8988T (cell line): Measurements from ENCODE around the gene ZIC4.

Experiments used
- DNase-seq: peaks from one replicate; pipeline ENCODE4 v3.0.0; 2011

The ZIC4 gene

DNA sequence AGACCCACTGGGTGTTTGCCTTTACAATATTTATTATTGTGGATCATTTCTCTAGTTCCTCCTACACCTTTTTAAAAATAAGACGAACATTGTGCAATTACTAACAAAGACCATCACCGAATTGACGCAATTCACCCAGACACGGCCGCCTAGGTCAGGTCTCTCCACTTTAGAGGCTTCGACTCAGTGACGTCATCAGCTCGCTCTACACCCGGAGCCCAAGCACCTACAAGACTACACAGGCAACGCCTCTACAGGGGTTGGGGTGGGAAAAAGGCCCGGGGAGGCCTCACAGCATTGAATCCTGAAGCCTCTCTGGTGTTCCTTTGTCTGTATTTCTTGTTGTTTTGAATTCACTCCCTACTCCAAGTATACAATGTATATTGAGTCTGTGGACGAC is 16.6 kb downstream of the ZIC4 start:
- no peak for DNase-seq

DNA sequence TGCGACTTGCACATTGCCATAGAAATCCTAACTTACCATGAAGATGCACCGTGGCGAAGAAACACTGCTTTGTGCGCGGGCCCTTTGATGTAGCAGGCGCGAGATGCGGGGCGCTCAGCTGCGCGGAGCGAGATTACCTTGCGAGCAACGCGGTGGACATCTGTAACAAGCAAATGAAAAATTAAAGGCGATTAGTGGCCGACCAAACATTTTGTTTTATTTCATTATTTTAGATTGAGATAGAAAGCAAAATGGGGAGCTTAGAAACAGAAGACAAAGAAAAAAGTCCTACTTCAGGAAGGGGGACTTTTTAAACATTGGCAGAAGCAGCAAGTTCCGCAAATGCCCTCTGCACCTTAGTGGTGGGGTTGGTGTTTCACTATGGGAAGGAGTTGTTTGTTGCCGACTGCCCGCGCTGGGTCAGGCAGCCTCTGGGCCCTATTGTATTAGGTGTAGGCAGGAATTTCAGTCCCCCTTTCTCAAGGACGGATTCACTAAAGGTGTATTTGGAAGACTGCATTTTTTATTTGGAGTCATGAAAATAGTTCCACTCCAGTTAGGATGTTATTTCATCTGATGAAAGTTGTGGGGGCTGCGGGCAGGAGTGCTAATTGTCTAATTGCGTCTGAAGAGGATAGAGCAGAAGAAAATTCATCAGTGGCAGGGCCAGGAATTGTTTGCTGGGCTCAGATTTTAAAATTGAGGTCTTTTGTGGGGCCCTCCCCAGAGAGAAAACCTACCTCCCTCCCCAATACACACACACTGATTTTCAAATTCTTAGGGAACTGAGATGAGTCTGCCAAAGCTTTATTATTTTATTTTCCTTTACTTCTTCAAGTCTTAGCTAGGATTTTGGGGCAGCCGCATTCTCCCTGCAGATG is 17.4 kb downstream of the ZIC4 start:
- DNase-seq, result no peak

DNA sequence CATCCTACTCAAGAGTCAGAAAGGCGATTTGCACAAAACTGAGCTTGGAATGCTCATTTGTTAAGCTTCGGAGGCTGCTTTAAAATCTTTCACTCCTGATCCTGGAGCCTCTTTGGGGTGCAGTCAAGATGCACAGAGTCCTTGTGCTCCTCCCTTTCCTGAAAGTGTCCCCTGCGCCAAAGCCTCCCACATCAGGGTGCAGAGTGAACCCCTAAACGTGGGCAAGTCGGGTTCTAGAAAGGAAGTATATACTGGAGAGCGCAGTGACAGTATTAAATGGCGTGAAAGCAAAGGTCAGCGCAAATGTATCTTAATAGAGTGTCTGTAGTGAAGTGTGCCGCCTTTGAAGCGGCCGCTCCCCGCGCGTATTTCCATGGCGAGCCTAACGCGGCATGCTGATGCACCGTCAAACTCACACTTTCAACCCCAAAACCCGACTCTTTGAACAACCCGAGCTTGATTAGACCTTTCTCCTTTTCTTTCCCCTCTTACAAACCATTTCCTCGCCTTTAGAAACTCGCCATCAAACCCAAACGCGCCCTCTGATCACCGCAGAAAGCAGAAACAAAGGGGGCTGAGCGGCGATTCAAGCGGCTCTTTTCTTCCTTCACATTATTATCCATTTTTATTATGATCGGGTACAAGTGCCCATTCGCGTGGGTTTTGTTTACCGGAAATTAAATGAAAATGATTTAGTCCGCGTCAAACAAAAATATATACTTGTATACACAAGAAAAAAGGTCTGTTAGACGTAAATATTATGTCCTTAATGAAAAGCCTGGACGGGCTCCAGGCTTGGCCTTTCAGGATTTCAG is 18.3 kb downstream of the ZIC4 start:
- no peak for DNase-seq

DNA sequence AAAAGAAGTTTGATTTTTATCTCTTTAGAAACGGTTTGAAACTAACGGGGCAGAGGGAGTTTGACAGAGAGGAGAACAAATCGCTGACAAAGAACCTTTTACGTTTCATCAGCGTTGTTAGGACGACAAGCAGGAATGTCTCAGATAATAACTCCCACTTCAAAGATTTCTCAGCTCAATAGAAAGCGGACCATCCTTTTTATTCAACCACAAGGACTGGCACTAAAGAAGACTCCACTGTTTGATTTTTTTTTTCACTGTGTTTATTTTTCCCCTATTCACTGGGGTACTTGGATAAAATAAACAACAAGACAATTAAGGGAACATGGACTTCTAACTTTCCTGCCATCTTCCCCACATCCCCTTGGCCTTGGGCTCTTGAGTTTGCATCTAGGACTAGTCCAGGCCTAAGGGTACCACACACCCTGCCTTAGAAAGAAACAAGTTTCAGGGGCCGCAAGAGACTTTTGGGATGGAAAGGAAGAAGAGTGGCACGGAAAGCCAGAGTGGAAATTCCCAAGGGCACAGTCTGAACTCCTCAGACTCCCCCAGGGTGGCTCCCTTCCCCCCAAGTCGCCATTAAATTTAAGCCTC is 19.0 kb downstream of the ZIC4 start:
- no peak for DNase-seq

GRCh38 chr3:147385059-147386012 is 21.0 kb downstream of the ZIC4 start:
- DNase-seq, result no peak

- no peak for DNase-seq
Observed at GRCh38 chr3:147384210-147385058, 21.9 kb downstream of the ZIC4 start.

DNA sequence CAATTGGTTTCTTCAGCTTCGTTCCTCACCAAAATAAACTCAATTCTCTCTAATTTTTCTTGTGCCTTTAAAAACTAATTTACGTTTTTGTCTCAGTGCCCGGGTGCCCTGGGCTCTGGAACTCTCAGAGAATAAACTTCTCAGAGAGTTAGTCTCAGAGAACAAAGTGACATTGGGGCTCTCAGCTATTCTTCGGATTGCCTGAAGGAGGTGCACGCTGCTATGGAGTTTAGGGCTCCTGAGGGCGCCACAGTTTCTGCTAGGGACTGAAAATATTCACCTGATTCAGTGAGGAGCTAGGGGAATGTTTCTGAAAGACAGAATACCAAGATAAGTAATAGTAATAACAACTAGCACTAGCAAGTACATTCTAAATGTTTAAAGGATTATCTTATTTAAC is 22.7 kb downstream of the ZIC4 start:
- no peak for DNase-seq

DNA sequence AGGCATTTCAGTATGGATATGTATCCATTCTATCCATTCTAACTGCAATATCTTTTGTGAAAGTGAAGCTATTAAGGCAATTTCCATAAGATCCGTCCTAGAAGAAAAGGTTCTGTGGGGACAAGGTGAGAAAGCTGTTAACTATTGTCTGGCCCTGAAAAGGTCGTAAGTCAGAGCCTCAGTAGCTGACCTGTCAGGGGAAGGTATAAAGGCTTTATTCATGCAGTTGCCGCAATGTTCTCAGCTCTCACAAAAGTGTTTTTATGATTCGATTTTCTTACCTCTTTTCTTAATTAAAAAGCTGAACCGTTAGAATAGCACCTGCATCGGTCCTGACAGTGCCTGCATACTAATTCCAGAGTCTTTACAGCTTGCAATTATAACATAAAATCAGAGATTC is 24.7 kb downstream of the ZIC4 start:
- DNase-seq, result no peak

GRCh38 chr3:147380977-147381376 is 25.4 kb downstream of the ZIC4 start:
- DNase-seq, result no peak

GRCh38 chr3:147380387-147380951 is 25.9 kb downstream of the ZIC4 start:
- DNase-seq, result no peak

- no peak for DNase-seq
Observed at GRCh38 chr3:147379651-147380050, 26.7 kb downstream of the ZIC4 start.

GRCh38 chr3:147377412-147378367 is 28.7 kb downstream of the ZIC4 start:
- no peak for DNase-seq

DNA sequence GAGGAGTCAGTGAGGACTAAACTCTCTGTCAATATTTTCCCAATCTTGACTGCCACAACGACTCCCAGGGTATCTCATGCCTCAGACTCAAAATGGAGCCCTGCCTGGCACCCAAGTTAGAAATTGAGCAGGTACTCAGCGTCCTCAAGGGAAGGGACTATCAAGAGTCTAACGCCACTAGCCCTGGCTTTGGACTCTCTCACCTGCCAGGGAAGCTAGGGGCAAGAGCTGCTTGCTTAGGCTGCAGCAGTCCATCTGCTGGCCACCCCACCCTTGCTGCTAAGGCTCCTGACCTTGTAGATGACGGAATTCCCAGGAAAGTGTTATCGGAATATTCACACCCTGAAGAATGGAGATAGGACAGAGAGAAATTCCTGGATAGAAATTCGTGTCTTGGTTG is 33.0 kb downstream of the ZIC4 start:
- no peak for DNase-seq

- no peak for DNase-seq
Observed at GRCh38 chr3:147372525-147373027, 33.8 kb downstream of the ZIC4 start.

DNA sequence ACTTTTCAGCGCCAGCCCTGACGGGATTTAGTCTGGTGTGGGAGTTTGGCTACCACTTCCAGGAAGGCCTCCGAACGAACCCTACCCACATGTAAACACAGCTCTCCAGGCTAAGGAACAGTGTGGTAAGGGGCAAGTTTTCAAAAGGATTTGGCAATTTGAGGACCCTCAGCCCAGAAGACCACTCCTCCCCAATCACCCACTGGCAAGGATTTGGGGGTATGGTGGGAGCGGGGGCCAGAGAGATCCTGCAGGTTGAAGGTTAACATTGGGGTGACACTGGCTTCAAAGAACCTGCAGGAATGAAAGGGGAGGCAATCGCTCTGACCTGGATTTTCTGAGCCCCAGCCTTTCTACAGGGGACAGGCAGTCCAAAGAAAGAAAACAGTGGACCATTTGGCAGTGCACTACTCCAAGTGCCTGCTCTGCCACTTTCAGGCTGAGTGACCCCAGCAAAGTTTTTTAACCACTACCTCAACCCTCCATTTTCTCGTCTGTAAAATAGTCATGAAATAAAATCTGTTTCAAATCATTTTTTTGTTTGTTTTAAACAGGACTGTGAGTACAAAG is 34.5 kb downstream of the ZIC4 start:
- no peak for DNase-seq

- no peak for DNase-seq
Observed at GRCh38 chr3:147371140-147371539, 35.2 kb downstream of the ZIC4 start.

DNA sequence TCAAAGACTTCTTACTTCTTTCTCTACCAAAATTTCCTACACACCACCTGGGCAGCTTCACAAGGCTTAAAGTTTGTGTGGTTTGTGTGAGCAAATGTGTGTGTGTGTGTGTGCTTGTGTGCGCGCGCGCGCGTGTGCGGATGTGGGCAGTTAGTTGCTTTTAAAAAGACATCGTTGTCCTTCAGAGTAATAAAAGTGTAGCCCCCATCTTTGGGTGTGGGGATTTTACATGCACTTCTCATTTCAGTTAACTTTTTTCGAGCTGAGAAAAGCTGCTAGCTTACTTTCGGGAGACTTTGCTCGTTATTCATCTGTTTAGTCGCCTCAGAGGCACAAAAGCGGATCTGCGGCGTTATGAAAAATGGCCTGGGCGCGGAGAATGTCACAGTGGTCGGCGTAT is 36.0 kb downstream of the ZIC4 start:
- no peak for DNase-seq

DNA sequence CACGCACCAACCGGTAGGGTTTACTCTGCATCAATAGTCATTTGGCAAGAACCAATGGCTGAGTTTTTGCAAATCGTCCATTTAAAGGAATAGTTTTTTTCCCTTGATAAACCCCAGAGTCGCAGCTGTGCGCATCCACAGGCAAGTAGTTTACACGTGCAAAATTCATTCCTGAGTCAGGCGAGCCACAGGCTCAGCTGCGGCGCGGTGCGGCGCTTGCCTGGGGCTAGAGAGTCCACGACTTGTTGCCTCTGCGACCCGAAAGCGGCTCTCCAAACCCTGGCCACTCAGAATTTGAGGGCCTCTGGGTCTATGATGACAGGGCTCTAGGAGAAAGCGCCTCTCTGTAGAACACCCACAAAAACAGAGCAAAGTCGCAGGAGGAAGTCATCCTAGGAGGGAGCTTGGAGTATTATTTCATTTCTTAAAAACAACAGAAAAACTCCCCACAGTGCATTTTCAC is 36.7 kb downstream of the ZIC4 start:
- DNase-seq, result no peak

DNA sequence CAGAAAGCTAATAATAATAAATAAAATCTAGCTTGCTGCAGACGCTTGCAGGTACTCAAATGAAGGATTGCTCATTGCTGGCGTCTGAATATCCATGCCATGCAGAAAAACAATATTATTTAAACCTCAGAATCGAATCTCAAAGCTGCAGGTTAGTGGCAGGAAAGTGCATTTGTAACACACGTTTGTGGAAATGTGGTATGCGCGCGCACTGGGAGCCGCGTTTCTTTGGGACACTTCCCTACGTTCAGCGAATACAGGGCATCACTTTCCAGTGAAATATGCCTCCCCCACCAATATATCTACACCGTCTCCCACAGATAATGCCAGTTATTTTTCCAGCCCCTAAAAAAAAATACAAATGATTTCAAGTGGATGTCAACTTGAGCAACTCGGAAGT is 37.1 kb downstream of the ZIC4 start:
- no peak for DNase-seq
